Measurements from ENCODE around the gene SRPRA.
A peak's percentile ranks its signal among the peaks of the same experiment; 100 is the strongest.

SRPRA gene

DNA sequence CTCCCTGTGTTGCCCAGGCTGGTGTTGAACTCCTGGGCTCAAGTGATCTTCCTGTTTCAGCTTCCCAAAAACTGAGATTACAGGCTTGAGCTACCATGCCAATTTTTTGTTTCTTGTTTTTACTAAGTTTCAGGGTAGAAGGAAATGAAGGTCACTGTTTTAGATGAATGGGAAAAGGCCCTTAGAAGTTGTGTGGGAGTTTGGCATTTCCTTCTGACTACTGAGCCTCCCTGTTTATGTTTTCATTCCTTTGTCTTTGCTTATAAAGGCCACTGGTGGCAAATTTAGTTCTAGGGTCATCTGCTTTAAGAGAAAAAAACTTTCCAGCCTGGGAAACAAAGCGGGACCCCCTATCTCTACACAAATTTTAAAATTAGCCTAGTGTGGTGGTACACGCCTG is 22.1 kb downstream of the SRPRA start:
- H3K4me3 ChIP-seq (ENCODE audit: low read depth, low read length), result no peak overlapping the region
- no peak for DNase-seq (ENCODE audit: low read depth)

DNA sequence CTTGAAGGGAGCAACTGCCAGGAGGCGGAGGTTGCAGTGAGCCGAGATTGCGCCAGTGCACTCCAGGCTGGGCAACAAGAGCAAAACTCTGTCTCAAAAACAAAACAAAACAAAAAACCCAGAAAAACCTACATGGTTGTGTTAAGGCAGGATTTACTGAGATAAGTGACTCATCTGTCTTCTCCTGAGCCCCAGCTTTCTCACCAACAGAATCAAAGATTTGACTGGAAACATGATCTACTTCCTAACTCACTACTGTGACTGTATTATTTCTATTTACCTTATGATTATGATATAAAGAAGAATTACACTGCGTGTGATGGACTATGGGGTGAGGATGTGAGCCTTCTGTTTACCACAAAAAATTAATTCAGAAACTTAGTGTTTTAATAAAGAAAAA is 35.3 kb downstream of the SRPRA start:
- no peak overlapping the region for H3K4me3 ChIP-seq (ENCODE audit: low read depth, low read length)
- DNase-seq (ENCODE audit: low read depth), result no peak

DNA sequence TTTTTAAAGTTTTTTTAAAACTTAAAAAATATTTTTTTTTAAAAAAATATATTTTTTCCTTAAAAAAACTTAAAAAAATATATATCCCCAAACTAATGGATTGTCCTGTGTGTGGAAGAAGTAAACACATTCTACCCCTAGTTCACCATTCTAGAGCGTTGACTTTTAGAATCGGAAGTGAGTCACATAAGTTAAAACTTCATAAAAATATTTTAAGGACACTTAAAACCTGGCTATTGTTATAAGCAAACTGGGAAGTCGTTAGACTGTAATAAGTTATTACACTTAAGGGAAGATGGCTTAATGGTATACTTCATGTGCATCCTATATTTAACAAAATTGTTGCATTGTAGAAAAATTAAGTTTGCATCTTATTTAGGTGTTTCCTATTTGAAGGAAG is 36.0 kb downstream of the SRPRA start:
- H3K4me3 ChIP-seq (ENCODE audit: low read depth, low read length), result no peak overlapping the region
- DNase-seq (ENCODE audit: low read depth), result no peak

DNA sequence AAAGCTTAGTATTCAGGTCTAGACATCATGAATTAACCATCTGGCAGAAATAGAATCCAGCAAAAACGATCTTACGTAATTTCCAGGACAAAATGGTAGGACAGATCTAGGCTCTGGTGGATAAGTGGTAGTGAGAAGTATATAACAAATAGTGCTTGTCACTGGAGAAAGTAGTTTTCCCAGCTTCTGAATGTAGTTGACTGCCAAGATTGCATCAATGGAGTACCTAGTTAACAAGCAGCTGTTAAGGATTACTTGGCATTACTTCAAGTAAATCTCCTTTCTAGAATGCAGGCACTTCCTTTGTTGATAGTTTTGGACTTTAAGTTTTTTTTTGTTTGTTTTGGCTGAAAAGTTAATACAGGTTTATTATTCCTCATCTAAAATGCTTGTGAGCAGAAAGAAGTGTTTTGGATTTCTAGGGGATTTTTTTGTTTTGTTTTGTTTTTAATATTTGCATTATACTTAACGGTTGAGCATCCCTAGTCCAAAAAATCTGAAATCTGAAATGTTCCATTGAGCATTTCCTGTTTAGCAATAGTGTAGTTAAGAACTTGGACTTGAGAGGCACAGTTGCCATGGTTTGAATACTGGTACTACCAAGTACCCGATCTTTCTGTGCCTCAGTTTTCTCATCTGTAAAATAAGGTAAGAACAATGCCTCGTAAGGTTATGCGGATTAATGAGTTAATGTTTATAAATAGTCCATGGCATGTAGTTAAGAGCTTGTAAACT is 36.8 kb downstream of the SRPRA start:
- no peak overlapping the region for H3K4me3 ChIP-seq (ENCODE audit: low read depth, low read length)
- peak; percentile 42 for DNase-seq (ENCODE audit: low read depth)

DNA sequence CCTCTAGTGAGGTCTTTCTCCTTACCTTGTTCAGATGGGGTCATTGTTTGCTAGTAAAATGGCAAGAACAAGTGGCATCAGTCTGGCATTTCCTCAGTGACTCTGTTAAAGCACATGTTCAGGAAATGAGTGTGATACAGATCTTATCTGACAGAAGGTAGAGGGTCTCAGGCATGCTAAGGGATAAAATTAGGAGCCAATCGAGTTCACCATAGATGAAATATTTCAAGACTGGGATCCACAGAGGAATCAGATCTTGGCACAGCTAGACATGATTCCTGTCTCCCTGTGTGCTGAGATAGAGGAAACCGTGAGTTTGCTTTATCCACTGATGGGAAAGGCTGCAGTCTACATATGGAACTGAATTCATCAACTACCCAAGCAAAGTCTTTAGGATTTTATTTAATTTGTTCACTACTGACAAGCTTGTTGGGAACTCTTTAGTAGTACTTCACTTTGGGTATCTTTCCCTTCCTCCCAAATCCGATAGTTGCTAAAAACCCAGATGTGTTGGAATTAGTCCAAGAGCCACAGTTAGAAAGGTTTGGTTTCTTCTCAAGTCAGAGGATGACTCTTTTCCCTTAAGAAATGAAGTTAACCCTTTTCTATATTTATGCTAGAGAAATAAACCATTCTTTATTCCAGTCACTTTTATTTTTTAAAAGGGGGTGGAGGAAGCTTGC is 38.7 kb downstream of the SRPRA start:
- no peak for DNase-seq (ENCODE audit: low read depth)
- H3K4me3 ChIP-seq (ENCODE audit: low read depth, low read length), result no peak overlapping the region

DNA sequence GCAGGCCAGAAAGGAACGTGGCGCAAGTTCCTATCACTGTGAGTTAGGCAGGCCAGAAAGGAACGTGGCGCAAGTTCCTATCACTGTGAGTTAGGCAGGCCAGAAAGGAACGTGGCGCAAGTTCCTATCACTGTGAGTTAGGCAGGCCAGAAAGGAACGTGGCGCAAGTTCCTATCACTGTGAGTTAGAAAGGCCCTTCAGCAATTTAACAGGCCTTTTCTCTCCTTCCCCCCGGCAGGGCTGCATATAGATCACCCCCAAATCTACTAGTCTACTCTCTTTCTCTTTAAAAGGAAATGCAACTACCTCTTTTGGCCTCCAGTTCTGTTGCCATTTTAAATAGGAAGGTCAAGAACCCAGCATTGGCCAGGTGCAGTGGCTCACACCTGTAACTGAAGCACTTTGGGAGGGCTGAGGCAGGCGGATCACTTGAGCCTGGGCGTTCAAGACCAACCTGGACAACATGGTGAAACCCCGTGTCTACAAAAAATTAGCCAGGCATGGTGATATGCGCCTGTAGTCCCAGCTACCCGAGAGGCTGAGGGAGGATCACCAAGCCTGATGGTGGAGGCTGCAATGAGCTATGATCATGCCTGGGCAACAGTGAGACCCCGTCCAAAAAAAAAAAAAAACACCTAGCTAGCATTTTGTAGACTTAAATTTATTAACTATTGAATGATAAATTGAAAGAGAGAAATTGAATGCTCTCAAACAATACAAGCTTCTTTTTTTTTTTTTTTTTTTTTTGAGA is 42.2 kb downstream of the SRPRA start:
- no peak for DNase-seq (ENCODE audit: low read depth)
- no peak overlapping the region for H3K4me3 ChIP-seq (ENCODE audit: low read depth, low read length)

DNA sequence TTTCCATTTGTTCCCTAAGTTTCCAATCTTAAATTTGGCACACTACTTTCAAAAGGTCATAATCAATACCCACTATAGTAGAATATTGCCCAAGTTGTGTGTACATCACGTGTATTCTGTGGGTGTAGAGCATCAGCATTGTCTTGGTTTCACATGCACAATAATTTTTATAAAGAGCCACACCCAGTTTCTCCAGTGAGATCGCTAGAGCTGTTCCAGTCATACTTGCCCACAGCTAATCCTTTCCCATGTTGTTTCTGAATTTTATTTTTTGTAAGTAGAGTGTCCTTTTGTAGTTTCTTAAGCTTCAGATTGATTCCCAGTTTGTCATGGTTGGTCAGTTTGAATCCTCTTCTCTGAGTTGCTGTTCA is 43.4 kb downstream of the SRPRA start:
- DNase-seq (ENCODE audit: low read depth), result no peak
- no peak overlapping the region for H3K4me3 ChIP-seq (ENCODE audit: low read depth, low read length)

DNA sequence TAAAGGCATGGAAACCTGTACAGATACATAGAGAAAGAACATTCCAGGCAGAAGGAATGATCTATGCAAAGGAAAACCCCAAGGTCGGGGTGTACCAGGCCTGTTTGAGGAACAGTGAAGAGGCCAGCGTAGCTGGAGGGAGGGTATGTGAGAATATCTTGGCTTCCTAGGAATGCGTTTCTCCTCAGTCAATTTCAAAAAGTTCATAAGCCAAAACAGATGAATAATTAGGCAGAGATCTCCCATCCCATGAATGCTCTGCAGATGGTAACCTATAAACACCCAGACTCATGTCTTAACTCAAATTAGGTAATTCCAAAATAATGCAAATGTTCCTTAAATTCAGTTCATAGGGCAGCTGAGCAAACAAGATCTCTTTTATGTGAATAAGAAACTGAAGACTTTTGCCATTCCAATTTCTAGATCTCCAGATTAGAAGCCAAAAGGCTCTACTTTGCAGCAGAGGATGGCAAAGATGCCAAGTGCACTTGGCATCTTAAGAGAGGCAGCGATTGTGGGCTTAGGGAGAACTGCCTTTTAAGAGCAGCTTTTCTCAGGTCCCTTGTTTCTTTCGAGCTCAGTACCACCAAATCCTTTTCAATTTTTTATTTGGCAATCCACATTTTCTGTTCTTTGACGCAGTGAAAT is 43.9 kb downstream of the SRPRA start:
- H3K4me3 ChIP-seq (ENCODE audit: low read depth, low read length), result no peak overlapping the region
- DNase-seq (ENCODE audit: low read depth), result no peak

DNA sequence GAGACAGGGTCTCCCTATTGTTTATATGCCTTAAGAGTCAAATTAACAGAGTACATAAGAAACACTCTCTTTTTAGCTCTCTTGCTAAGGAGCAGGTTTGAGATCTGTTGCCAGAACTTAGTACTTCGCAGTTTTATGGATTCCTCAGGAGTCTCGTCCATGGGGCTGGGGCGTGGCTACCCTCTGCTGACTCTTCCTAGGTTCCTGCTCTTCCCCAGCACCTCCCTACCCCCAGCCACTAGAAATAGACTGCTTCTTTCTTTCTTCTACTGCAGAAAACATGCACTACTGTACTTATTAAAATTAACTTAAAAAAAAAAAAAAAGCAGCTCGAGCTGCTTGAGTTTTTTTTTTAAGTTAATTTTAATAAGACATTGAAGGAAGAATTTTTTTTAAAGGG is 49.1 kb downstream of the SRPRA start:
- no peak for DNase-seq (ENCODE audit: low read depth)
- no peak overlapping the region for H3K4me3 ChIP-seq (ENCODE audit: low read depth, low read length)

DNA sequence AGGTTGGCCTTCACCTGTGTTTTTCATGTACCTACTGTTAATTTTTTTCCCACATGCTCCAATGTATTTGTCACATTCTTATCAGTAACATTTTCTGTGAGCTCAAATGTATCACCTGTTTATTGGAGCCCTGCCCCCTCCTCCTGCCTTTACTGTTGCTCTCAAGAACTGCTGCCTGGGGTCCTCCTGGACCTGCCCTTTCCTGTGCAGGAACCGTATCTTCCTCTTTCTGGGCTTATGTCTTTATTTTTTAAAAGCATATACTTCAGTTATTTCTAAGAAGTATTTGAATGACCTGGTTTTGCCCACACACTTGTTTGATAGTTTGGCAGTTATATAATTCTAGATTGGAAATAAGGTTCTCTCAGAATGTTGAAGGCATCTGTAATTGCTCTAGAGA is 51.2 kb downstream of the SRPRA start:
- no peak for DNase-seq (ENCODE audit: low read depth)
- no peak overlapping the region for H3K4me3 ChIP-seq (ENCODE audit: low read depth, low read length)

DNA sequence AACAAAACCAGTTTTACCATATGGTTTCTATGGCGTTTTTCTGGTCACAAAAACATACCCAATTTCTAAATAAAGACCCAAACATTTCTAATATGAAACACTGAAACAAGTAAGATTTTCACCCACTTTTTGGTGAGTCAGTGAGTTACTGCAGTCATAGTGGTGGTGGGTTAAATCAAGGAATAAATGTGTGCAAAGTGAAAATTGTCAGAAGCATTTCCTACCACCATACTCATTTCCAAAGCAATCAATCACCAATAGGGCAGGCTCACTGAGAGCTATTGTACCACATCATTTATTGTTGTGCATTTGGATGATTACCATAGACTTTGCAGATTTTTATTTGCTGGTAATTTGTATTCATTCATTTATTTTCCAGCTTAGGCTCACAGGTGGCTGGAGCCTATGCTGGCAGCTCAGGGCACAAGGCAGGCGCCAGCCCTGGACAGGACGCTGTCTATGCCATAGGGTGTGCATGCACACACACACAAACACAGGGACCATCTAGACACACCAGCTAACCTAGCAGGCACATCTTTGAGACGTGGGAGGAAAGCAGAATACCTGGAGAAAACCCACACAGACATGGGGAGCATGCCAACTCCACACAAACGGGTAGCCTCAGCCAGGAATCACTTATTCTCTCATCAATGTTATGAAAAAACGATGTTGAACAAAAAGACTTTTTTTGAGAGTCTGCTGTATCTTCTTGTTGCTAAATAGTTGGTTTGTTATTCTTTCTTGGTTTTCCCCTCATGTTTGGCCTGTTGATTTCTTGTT is 52.0 kb downstream of the SRPRA start:
- no peak overlapping the region for H3K4me3 ChIP-seq (ENCODE audit: low read depth, low read length)
- DNase-seq (ENCODE audit: low read depth), result no peak

DNA sequence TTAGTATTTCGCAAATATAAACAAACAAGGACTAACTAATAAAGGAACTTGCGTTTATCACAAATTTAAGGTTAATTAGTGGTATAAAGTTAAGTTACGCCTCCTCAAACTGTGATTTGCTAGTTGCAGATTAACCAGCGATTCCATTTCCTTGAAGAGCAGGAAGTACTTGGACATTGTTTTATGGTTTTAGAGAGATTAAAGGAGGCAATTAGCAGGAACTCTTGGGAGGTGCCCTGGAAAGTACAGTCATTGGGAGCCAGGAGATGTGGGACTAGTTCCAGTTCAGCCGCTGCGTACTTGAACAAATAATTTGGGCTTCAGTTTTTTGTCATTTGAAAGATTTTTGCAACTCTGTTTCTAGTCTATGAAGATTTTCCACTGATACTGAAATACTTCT is 53.9 kb downstream of the SRPRA start:
- DNase-seq (ENCODE audit: low read depth), result no peak
- no peak overlapping the region for H3K4me3 ChIP-seq (ENCODE audit: low read depth, low read length)

DNA sequence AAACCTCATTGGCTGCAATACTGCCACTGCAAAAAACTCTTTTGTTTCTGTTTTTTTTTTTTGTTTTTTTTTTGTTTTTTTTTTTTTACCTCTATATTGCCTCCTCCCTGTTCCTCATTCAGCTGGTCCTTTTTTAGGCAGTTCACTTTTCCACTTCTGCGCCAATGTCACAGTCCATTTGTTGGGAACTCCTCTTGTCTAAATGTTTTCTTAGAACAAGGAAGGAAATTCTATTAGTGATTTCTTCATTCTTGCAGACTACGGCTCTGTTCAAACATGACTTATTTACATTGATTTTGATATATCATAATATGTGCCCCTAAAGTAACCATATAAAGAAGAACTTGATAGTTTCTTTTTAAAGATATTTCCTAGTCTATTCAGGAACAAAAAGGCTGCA is 54.3 kb downstream of the SRPRA start:
- H3K4me3 ChIP-seq (ENCODE audit: low read depth, low read length), result no peak overlapping the region
- DNase-seq (ENCODE audit: low read depth), result no peak
